ENCODE data around the gene RBL2. TPM values are rescaled to one million over a fixed set of nuclear protein-coding genes. Genes with fewer than 3 reads are reported as not detected.

RBL2 gene
- polyA plus RNA-seq, 1 experiment: 37.7 TPM

- Histone ChIP-seq H3K36me3 (ENCODE audit: control insufficient read depth, insufficient read depth, low read length) (no peaks in the 10 kb centered on the region), H3K4me3 (ENCODE audit: low read depth, low read length) (no peak overlapping the region), H3K27me3 (ENCODE audit: control insufficient read depth, insufficient read depth, low read length) (no peaks in the 10 kb centered on the region; the same call in 1 of the 2 replicates)
- ChIA-PET POLR2A (no interaction called here), CTCF (no interaction called here)
- TF ChIP-seq CTCF (IDR thresholded peaks at IDR 0.05; ENCODE audit: insufficient read depth, low read depth, low read length): no peak
- no peak for DNase-seq (ENCODE audit: low read depth)
These were observed 89.0 kb downstream of the RBL2 start for GRCh38 chr16:53523126-53523804.

- no peak for DNase-seq (ENCODE audit: low read depth)
- Histone ChIP-seq H3K27me3 (ENCODE audit: control insufficient read depth, insufficient read depth, low read length) (no peaks in the 10 kb centered on the region; the same call in 1 of the 2 replicates), H3K36me3 (ENCODE audit: control insufficient read depth, insufficient read depth, low read length) (no peaks in the 10 kb centered on the region), H3K4me3 (ENCODE audit: low read depth, low read length) (no peak overlapping the region)
- no peak for TF ChIP-seq CTCF (IDR thresholded peaks at IDR 0.05; ENCODE audit: insufficient read depth, low read depth, low read length)
- ChIA-PET POLR2A (no interaction called here), CTCF (no interaction called here)
These were observed 89.8 kb downstream of the RBL2 start for GRCh38 chr16:53523971-53524548.

- H3K36me3 ChIP-seq (ENCODE audit: control insufficient read depth, insufficient read depth, low read length): no peaks in the 10 kb centered on the region
- CTCF ChIA-PET: interaction anchor here (1.3 kb wide), 1 partner anchor 8 kb away, joined by 3 read pairs; no protein-coding TSS in a partner anchor
- DNase-seq (ENCODE audit: low read depth): no peak
- TF ChIP-seq CTCF (IDR thresholded peaks at IDR 0.05; ENCODE audit: insufficient read depth, low read depth, low read length): no peak
- no peak overlapping the region for H3K4me3 ChIP-seq (ENCODE audit: low read depth, low read length)
- POLR2A ChIA-PET: no interaction called here
- H3K27me3 ChIP-seq (ENCODE audit: control insufficient read depth, insufficient read depth, low read length): no peaks in the 10 kb centered on the region; the same call in 1 of the 2 replicates
These were observed 94.5 kb downstream of the RBL2 start for GRCh38 chr16:53528797-53529196.

GRCh38 chr16:53529513-53529912 lies 95.2 kb downstream of the RBL2 start:
- no peak for TF ChIP-seq CTCF (IDR thresholded peaks at IDR 0.05; ENCODE audit: insufficient read depth, low read depth, low read length)
- DNase-seq (ENCODE audit: low read depth): no peak
- H3K36me3 ChIP-seq (ENCODE audit: control insufficient read depth, insufficient read depth, low read length): no peaks in the 10 kb centered on the region
- no peak overlapping the region for H3K4me3 ChIP-seq (ENCODE audit: low read depth, low read length)
- H3K27me3 ChIP-seq (ENCODE audit: control insufficient read depth, insufficient read depth, low read length): no peaks in the 10 kb centered on the region; the same call in 1 of the 2 replicates
- ChIA-PET CTCF (no interaction called here), POLR2A (no interaction called here)

GRCh38 chr16:53530046-53530445 lies 95.8 kb downstream of the RBL2 start:
- Histone ChIP-seq H3K36me3 (ENCODE audit: control insufficient read depth, insufficient read depth, low read length) (no peaks in the 10 kb centered on the region), H3K4me3 (ENCODE audit: low read depth, low read length) (no peak overlapping the region), H3K27me3 (ENCODE audit: control insufficient read depth, insufficient read depth, low read length) (no peaks in the 10 kb centered on the region; the same call in 1 of the 2 replicates)
- ChIA-PET POLR2A (no interaction called here), CTCF (interaction anchor here (1.6 kb wide), 1 partner anchor 19 kb away, joined by 3 read pairs; no protein-coding TSS in a partner anchor)
- TF ChIP-seq CTCF (IDR thresholded peaks at IDR 0.05; ENCODE audit: insufficient read depth, low read depth, low read length): no peak
- no peak for DNase-seq (ENCODE audit: low read depth)

Data from BJ (cell line).